ENCODE measurements around the gene CAPZB. TPM values are rescaled to one million over a fixed set of nuclear protein-coding genes. Genes with fewer than 3 reads are reported as not detected.

The CAPZB gene
- total RNA-seq, 1 experiment from 2014 or later = 348 TPM

GRCh38 chr1:19310720-19311502 lies 174.4 kb downstream of the CAPZB start:
- no peaks in the 10 kb centered on the region for H4K20me1 ChIP-seq (ENCODE audit: control insufficient read depth, insufficient read depth, insufficient read length)
- H3K4me2 ChIP-seq (ENCODE audit: insufficient read depth, insufficient read length, low read length) = peak overlapping the region; percentile 71

More at GRCh38 chr1:19310720-19311502, 174.4 kb downstream of the CAPZB start:
- no peak for DNase-seq
- Histone ChIP-seq H3K9ac (ENCODE audit: extremely low read depth, insufficient read length, low read length) (peak overlapping the region; percentile 70), H3K79me2 (ENCODE audit: insufficient read depth, low read length) (no peaks in the 10 kb centered on the region), H3K23ac (ENCODE audit: insufficient read length, low read depth, low read length) (no peak overlapping the region), H4K91ac (ENCODE audit: insufficient read length, low read depth, low read length) (no peak overlapping the region), H3T11ph (ENCODE audit: low read length) (no peak overlapping the region), H2BK120ac (ENCODE audit: low read depth, low read length, poor library complexity, severe bottlenecking) (no peak overlapping the region), H4K5ac (ENCODE audit: insufficient read length, low read depth, low read length) (no peak overlapping the region), H3K27ac (ENCODE audit: insufficient read length, low read depth, low read length) (no peak overlapping the region), H2BK12ac (ENCODE audit: insufficient read length, low read depth, low read length) (no peak overlapping the region), H2AK5ac (ENCODE audit: insufficient read length, low read length) (no peak overlapping the region), H3K56ac (ENCODE audit: insufficient read length, low read depth, low read length) (no peak overlapping the region), H2BK20ac (ENCODE audit: low read depth, low read length, poor library complexity, severe bottlenecking) (no peak overlapping the region), H3K4me1 (ENCODE audit: insufficient read depth, low read length) (no peaks in the 10 kb centered on the region), H3K79me1 (ENCODE audit: insufficient read depth, low read depth, low read length, poor library complexity, severe bottlenecking) (no peaks in the 10 kb centered on the region), H3K14ac (ENCODE audit: insufficient read depth, low read length) (no peak overlapping the region), H3K4ac (ENCODE audit: low read depth, low read length) (no peak overlapping the region), H2BK5ac (ENCODE audit: insufficient read length, low read length) (no peak overlapping the region), H2BK15ac (ENCODE audit: low read depth, low read length) (no peak overlapping the region), H3K9me3 (ENCODE audit: control insufficient read depth, low read depth, low read length) (no peaks in the 10 kb centered on the region), H3K23me2 (ENCODE audit: insufficient read length, low read depth, low read length, poor library complexity, severe bottlenecking) (peaks cover 13% of the 10 kb centered on the region), H3K27me3 (ENCODE audit: insufficient read depth, low read length) (no peaks in the 10 kb centered on the region), H2AFZ (ENCODE audit: low read length) (no peak overlapping the region), H4K8ac (replicated peaks; ENCODE audit: insufficient read length, low read depth, low read length) (no peak overlapping the region), H3K18ac (ENCODE audit: insufficient read length, low read depth, low read length) (no peak overlapping the region)
- whole genome bisulfite sequencing (ENCODE audit: extremely low coverage, insufficient read length, low lambda C conversion rate) = no CpG with 5 or more reads among the region's 13 CpGs
- peak overlapping the region in 1 of 3 experiments; percentile 82; a peak in 2 of 7 replicates for H3K27ac Mint-ChIP-seq
- H3K4me1 Mint-ChIP-seq = peaks cover 17 to 19% of the 10 kb centered on the region in 2 experiments
- H3K27me3 Mint-ChIP-seq (ENCODE audit: low read depth) = no peaks in the 10 kb centered on the region; the same call in 1 of the 2 replicates
- TF ChIP-seq CTCF (conservative IDR thresholded peaks at IDR 0.05) = no peak
- H3K4me3 Mint-ChIP-seq = peak overlapping the region; percentile 85 to 89
- peaks cover 7 to 31% (median 25%) of the 10 kb centered on the region in 3 experiments for H3K36me3 Mint-ChIP-seq (ENCODE audit: insufficient read depth in 1 of 3, low read depth in 3 of 3)
- no peaks in the 10 kb centered on the region for H3K9me3 Mint-ChIP-seq

Measured in H9 (cell line).